ENCODE data around the gene RHBDD3.

Gene RHBDD3

DNA sequence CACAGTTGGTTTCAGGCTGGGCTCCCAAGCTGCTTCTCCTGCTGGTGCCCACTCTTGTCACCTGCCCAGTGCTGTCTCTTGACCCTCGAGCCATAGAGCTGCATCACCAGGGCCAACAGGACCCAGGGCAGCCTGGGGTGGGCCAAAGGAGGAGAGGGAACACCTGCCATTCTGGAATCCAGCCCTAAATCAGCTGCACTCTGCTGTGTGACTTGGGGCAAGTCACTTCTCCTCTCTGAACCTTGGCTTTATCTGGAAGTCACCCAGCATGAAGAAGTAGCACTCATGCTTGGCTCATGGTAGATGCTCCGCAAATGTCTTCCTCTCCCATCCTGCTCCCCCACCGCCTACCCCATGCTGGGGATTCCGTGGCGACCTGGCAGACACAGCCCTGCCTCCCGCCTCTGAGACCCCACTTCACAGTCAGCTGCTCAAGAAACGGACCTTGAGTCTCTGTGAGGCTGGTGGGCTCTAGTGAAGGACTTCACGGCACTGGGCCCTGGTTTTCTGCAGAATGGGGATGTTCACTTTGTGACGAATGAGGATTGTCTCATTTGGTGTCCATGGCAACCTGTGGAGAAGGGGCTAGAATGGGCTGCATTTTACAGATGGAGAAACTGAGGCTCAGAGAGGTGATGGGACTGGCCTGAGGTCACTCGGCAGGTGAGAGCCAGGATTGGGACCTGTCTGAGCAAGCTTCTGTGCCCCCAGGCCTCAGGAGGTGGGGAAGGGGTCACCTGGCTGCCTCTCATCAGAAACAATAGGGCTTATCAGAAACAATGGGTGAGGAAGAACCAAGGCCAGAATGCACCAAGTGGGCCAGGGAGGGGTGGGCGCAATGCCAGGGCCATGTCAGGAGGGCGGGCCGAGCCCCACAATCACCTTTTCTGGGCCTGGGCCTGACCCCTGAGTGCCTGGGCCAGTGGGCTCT is 49.7 kb downstream of the RHBDD3 start:
- DNase-seq (ENCODE audit: low read depth in 2 of 2), result no peak

DNA sequence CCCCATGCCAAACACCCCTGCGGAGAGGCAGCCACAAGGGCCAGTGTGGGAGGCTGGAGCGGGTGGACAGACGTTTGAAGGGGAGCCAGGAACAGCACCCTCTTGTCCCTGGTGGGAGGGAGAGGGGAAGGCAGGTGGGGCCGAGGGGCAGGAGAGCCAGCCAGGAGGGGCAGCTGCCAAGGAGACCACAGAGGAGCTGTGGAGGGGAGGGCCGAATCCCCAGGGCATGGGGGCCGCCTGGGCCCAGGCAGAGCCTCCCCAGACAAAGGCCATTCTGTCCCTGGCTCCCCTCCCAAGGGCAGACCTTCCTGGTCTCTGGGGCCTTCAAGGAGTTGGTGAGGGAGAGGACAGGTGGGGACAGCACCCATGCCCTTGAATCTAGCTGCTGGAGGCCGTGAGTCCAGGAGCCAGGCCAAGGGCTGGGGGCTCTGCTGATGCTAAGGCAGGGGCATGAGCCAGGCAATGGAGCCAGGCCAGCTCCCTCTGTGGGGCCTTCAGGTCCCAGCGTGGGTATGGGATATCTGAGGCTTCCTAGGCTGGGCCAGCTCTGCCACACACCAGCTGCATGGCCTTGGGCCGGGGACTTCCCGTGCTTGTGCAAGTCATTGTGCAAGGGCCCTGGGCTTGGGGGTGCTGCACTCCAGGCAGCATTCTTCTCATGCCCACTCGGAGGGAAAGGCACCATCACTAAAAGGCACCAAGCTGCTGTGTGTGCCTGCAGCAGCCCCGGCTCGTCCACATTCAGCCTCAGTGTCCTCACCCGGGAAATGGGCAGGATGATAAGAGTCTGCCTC is 50.7 kb downstream of the RHBDD3 start:
- no peak for DNase-seq (ENCODE audit: low read depth in 2 of 2)

DNA sequence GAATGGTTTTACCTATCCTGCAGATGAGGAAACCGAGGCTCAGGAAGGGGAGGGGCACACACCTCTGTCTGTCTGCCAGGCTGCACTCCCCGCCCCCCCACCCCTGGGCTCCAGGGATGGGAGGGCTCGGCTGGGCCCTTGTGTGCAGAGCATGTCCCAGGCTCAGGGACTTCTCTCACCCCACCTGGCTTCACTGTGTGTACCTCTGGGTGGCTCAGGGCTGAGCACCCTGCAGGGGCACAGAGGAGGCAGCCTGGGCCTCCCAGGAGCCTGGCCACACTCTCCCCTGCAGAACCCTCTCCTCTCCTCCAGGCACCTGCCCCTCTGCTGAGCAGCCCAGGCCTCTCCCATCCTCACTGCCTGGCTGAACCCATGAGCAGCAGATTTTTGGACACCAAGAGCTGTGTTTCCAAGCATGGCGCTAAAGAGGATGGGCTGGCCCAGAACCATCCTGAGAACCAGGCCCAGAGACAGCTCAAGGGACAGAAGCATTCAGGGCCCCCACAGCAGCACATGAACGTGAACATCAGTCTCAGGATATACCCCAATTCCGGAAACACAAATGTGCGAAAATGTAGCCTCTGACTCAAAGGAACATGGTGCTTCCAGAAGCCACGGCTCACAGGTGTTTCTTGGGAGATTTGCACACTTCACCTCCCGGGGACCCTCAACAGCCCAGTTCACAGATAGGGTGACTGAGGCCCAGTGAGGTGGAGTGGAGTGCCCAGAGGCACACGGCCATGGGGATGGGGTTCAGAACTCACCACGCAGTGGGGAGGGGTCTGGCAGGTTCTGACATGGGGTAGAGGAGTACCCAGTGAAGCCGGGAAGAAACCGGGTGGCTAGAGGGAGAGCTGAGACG is 51.5 kb downstream of the RHBDD3 start:
- no peak for DNase-seq (ENCODE audit: low read depth in 2 of 2)

DNA sequence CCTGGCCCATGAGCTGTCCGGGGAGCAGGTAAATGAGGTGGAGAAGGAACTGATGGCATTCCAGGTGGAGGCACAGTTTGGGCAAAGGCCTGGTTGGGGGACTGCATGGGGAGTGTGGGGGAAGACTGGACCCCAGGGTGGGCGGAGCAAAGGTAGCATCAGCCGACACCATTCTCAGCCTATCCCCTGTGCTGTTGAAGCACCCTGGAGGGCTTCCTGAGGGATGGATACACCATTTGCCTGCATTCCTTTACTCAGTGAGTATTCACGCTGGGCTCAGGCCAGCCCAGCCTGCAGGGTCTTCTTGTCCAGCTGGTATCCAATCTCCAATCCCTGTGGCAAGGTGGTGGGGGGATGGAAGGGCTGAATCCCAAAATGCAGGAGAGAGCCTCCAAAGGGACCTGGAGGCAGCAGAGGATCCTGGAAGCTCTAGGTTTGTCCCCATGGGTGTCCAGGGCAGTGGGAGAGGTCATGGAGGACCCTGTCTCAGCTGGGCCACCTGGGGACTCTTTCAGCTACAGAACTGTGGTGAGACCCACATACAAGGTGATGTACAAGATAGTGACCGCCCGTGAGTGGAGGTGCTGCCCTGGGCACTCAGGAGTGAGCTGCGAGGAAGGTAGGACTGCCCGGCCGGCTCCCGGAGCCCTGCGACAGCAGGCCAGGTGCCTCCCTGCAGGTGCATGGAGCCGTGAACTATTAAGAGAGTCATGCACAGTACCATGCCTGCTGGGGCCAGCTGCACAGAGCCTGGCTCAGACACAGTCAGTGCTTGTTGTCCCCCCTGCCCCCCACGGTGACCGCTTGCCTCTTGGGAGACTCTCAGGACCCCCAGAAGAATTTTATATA is 52.5 kb downstream of the RHBDD3 start:
- no peak for DNase-seq (ENCODE audit: low read depth in 2 of 2)

DNA sequence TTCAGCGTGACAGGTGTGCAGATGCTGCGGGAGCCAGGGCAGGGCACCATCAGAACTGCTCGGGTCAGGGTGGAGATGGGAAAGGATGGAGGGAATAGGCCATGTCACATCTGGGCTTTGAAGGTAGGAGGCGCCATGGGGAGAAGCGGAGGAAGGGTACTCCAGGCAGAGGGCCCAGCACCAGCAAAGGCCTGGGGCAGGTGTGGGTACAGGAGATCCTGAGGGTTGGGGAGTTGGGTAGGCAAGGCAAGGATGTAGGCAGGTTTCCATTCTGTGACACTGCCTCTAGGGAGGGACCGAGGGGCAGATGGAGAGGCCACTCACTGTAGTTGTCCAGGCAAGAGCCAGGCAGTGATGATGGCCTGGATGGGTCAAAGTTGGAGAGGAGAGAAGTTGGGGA is 53.5 kb downstream of the RHBDD3 start:
- no peak for DNase-seq (ENCODE audit: low read depth in 2 of 2)

GRCh38 chr22:29213493-29213892 is 54.3 kb downstream of the RHBDD3 start:
- DNase-seq (ENCODE audit: low read depth in 2 of 2), result no peak

GRCh38 chr22:29212743-29213142 is 55.0 kb downstream of the RHBDD3 start:
- DNase-seq (ENCODE audit: low read depth in 2 of 2), result no peak

- DNase-seq (ENCODE audit: low read depth in 2 of 2), result no peak
Observed at GRCh38 chr22:29211466-29211865, 56.3 kb downstream of the RHBDD3 start.

DNA sequence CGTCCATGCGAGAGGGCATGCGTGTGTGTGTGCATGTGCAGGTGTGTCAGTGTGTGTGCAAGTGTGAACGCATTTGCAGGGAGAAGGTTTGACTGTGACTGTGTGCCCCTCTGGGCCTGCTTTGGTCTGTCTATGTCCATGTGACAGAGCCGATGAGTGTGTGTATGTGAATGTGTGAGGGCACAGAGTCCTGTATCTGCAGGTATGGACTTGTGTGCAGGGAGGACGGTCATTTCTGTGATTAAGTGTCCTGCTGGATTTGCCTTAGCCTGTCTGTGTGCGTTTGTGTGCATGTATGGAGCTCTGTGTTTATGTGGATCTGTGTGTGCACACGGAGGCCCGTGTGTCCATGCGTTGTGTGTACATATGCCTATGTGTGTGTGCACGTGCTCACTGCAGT is 56.7 kb downstream of the RHBDD3 start:
- no peak for DNase-seq (ENCODE audit: low read depth in 2 of 2)
